HepG2 (cell line): Measurements from ENCODE around the gene DTNA. TPM values are rescaled to one million over a fixed set of nuclear protein-coding genes. Genes with fewer than 3 reads are reported as not detected.

Experiments
- ARHGAP35 ChIP-seq: sonication (generic); formaldehyde crosslinking; IDR thresholded peaks from 2 replicates; pipeline ENCODE4 v1.9.0; 2022; ENCODE audit warnings: mild to moderate bottlenecking, inconsistent platforms, moderate library complexity, missing genetic modification reagents, borderline replicate concordance
- ELF4 ChIP-seq: sonication (generic); formaldehyde crosslinking; IDR thresholded peaks from 2 replicates; pipeline ENCODE4 v1.5.0; 2020; ENCODE audit warnings: missing genetic modification reagents, mild to moderate bottlenecking, moderate library complexity, borderline replicate concordance
- NBN ChIP-seq: fragments of 450-650 bp; conservative IDR thresholded peaks from 2 replicates; pipeline ENCODE4 v1.6.1; 2017
- NCOR1 ChIP-seq: fragments of 200-600 bp; sonication (generic); IDR thresholded peaks from 2 replicates; pipeline ENCODE4 v1.7.0; 2017; ENCODE audit warnings: antibody characterized with exemption, low read length, borderline replicate concordance
- ZBTB34 ChIP-seq: sonication (generic); formaldehyde crosslinking; IDR thresholded peaks from 2 replicates; pipeline ENCODE4 v1.8.0; 2022; ENCODE audit warnings: mild to moderate bottlenecking, missing genetic modification reagents
- ZFP41 ChIP-seq: sonication (generic); formaldehyde crosslinking; IDR thresholded peaks from 2 replicates; pipeline ENCODE4 v1.4.0; 2020; ENCODE audit warnings: mild to moderate bottlenecking, missing genetic modification reagents, borderline replicate concordance
- ZNF446 ChIP-seq: sonication (generic); formaldehyde crosslinking; IDR thresholded peaks from 2 replicates; pipeline ENCODE4 v1.5.0; 2020; ENCODE audit warnings: mild to moderate bottlenecking, missing genetic modification reagents
- ZNF646 ChIP-seq: sonication (generic); formaldehyde crosslinking; IDR thresholded peaks from 2 replicates; pipeline ENCODE4 v1.9.0; 2021; ENCODE audit warnings: mild to moderate bottlenecking, missing genetic modification reagents
- ZSCAN25 ChIP-seq: sonication (generic); formaldehyde crosslinking; IDR thresholded peaks from 2 replicates; pipeline ENCODE4 v1.8.0; 2022; ENCODE audit warnings: mild to moderate bottlenecking, missing genetic modification reagents
- polyA plus RNA-seq, 8 experiments: library from polyadenylated mRNA; depleted of rRNA in 3 of 8; stranded (reverse) in 7 of 8; unstranded in 1 of 8; fragments of >200 nt; fragmentation: Illumina TruSeq in 4 of 8; extraction: Trizol in 4 of 8; gene quantifications; 2 replicates each; pipeline versions ENCODE4 v1.2.1 to v1.2.3, GENCODE V29; 2011 to 2016; ENCODE audit warnings: low read depth in 4 of 8, missing spikeins in 1 of 8, mixed read lengths in 1 of 8; ENCODE audit not compliant: insufficient read depth in 1 of 8
- total RNA-seq, 5 experiments: library from RNA; depleted of rRNA; stranded (reverse); fragments of >200 nt; fragmentation: Illumina TruSeq; extraction: Trizol; gene quantifications; 2 replicates each; pipeline ENCODE4 v1.2.3, GENCODE V29; 2016; ENCODE audit warnings: low read depth in 1 of 5
- TF ChIP-seq, protein P1 (sequence below): IDR thresholded peaks from 2 replicates; pipeline ENCODE4 v1.4.0; 2020; ENCODE audit warnings: mild to moderate bottlenecking, missing genetic modification reagents
- TF ChIP-seq, protein P2 (sequence below): sonication (generic); formaldehyde crosslinking; IDR thresholded peaks from 2 replicates; pipeline ENCODE4 v1.5.0; 2020; ENCODE audit warnings: missing genetic modification reagents

DTNA gene
- total and polyA plus RNA-seq, 2 of the 13 experiments (the other 11 are each of a cell fraction or from before 2014, with no cell fraction given) = 8.5 to 29.0 TPM

DNA sequence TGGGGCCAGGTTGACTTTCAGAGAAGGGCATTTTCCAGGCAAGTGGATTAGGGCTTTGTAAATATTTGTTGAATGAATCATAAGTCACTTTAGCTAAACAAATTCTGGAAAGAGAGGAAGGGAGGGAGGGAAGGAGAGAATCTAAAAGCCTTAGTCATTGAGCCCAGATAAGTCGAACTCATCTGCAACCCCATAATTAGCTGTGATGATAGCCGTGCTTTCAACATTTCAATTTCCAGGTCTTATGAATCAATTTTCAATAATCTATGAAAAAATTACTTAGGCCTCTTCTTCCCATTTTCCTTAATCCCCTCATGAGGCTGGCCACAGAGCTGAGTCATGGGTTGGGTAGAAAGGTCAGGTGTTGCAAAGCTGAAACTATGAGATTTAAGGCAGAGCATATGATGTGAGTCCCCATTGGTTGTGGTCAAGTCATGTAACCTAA lies 219.3 kb downstream of the DTNA start (continued):
- TF ChIP-seq, protein P1, sequence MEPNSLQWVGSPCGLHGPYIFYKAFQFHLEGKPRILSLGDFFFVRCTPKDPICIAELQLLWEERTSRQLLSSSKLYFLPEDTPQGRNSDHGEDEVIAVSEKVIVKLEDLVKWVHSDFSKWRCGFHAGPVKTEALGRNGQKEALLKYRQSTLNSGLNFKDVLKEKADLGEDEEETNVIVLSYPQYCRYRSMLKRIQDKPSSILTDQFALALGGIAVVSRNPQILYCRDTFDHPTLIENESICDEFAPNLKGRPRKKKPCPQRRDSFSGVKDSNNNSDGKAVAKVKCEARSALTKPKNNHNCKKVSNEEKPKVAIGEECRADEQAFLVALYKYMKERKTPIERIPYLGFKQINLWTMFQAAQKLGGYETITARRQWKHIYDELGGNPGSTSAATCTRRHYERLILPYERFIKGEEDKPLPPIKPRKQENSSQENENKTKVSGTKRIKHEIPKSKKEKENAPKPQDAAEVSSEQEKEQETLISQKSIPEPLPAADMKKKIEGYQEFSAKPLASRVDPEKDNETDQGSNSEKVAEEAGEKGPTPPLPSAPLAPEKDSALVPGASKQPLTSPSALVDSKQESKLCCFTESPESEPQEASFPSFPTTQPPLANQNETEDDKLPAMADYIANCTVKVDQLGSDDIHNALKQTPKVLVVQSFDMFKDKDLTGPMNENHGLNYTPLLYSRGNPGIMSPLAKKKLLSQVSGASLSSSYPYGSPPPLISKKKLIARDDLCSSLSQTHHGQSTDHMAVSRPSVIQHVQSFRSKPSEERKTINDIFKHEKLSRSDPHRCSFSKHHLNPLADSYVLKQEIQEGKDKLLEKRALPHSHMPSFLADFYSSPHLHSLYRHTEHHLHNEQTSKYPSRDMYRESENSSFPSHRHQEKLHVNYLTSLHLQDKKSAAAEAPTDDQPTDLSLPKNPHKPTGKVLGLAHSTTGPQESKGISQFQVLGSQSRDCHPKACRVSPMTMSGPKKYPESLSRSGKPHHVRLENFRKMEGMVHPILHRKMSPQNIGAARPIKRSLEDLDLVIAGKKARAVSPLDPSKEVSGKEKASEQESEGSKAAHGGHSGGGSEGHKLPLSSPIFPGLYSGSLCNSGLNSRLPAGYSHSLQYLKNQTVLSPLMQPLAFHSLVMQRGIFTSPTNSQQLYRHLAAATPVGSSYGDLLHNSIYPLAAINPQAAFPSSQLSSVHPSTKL (CRISPR knock-in tag) = peak; percentile 93
- no peak for TF ChIP-seq ZSCAN25
- no peak for TF ChIP-seq ZFP41 (CRISPR knock-in tag)
- no peak for TF ChIP-seq ARHGAP35
- TF ChIP-seq NBN = no peak
- TF ChIP-seq ZNF646 (CRISPR knock-in tag) = peak; percentile 33; the same call in 1 of the 2 replicates
- no peak for TF ChIP-seq ZBTB34 (CRISPR knock-in tag)
- TF ChIP-seq ZNF446 (CRISPR knock-in tag) = no peak
- TF ChIP-seq ELF4 (CRISPR knock-in tag) = peak; percentile 63; the same call in 1 of the 2 replicates
- TF ChIP-seq NCOR1 = peak; percentile 66; the same call in 1 of the 2 replicates
- TF ChIP-seq, protein P2, sequence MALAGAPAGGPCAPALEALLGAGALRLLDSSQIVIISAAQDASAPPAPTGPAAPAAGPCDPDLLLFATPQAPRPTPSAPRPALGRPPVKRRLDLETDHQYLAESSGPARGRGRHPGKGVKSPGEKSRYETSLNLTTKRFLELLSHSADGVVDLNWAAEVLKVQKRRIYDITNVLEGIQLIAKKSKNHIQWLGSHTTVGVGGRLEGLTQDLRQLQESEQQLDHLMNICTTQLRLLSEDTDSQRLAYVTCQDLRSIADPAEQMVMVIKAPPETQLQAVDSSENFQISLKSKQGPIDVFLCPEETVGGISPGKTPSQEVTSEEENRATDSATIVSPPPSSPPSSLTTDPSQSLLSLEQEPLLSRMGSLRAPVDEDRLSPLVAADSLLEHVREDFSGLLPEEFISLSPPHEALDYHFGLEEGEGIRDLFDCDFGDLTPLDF = no peak
